H1 (cell line): Measurements from ENCODE around the gene TTLL5. TPM values are rescaled to one million over a fixed set of nuclear protein-coding genes. Genes with fewer than 3 reads are reported as not detected.

ENCODE experiments used
- CTCF ChIA-PET: fragments of 300-600 bp; sonication (Branson Sonifier 250); formaldehyde crosslinking; loops from one replicate; lab custom pipeline; 2021; ENCODE audit not compliant: partially characterized antibody; lab: Charles Lee
- POLR2A ChIA-PET: fragments of 300-600 bp; sonication (Branson Sonifier 250); formaldehyde crosslinking; loops from one replicate; lab custom pipeline; 2021; ENCODE audit warnings: inconsistent platforms; ENCODE audit not compliant: partially characterized antibody; lab: Charles Lee
- DNase-seq, 2 experiments: peaks; one replicate each; pipeline versions ENCODE4 v3.0.0 to v3.0.0-alpha.2; 2010 to 2022; ENCODE audit warnings: low spot score in 2 of 2, low read depth in 1 of 2, mixed read lengths in 1 of 2
- FAIRE-seq: peaks from 2 replicates; lab custom pipeline; 2011; peaks lifted over from hg19 to GRCh38; lab: Jason Lieb, UNC
- H2AFZ ChIP-seq: 2 replicates; pipeline ENCODE4 v1.8.1; 2012; ENCODE audit warnings: low read length, inconsistent platforms
- H2AK5ac ChIP-seq: 2 replicates; pipeline ENCODE4 v1.6.1; 2013; ENCODE audit warnings: low read depth, low read length
- H2BK120ac ChIP-seq: replicated peaks from 2 replicates; pipeline ENCODE3; 2013; ENCODE audit warnings: low read depth, low read length, inconsistent platforms
- H2BK12ac ChIP-seq: 2 replicates; pipeline ENCODE4 v1.6.1; 2013; ENCODE audit warnings: low read depth, low read length
- H2BK15ac ChIP-seq: 2 replicates; pipeline ENCODE4 v1.6.1; 2013; ENCODE audit warnings: low read length
- H2BK20ac ChIP-seq: 2 replicates; pipeline ENCODE4 v1.6.1; 2013; ENCODE audit warnings: low read length
- H2BK5ac ChIP-seq: 2 replicates; pipeline ENCODE4 v1.6.1; 2013; ENCODE audit warnings: low read depth, low read length
- H3K14ac ChIP-seq: 2 replicates; pipeline ENCODE4 v1.6.1; 2013; ENCODE audit warnings: inconsistent platforms; ENCODE audit not compliant: insufficient read length
- H3K18ac ChIP-seq: 2 replicates; pipeline ENCODE4 v1.6.1; 2013; ENCODE audit warnings: low read length; ENCODE audit errors: extremely low read depth
- H3K23ac ChIP-seq: 2 replicates; pipeline ENCODE4 v1.6.1; 2013; ENCODE audit warnings: inconsistent platforms; ENCODE audit not compliant: insufficient read length
- H3K23me2 ChIP-seq: 2 replicates; pipeline ENCODE4 v1.6.1; 2013; ENCODE audit warnings: low read depth, low read length
- H3K27ac ChIP-seq: 2 replicates; pipeline ENCODE4 v1.6.1; 2011; ENCODE audit warnings: low read depth, low read length, inconsistent platforms
- H3K27me3 ChIP-seq, 4 experiments: replicated peaks in 1 of 4; 1 replicate in 1 of 4; 2 replicates in 3 of 4; pipeline versions ENCODE4 v1.6.1 to v1.8.1; 2011 to 2013; ENCODE audit warnings: low read length in 3 of 4, mild to moderate bottlenecking in 3 of 4, inconsistent platforms in 2 of 4, mixed read lengths in 2 of 4, moderate library complexity in 1 of 4; ENCODE audit not compliant: control insufficient read depth in 3 of 4, insufficient read depth in 3 of 4; ENCODE audit errors: extremely low read depth in 1 of 4
- H3K36me3 ChIP-seq, 4 experiments: 2 replicates each; pipeline versions ENCODE4 v1.6.1 to v1.8.1; 2011 to 2013; ENCODE audit warnings: mild to moderate bottlenecking in 4 of 4, low read length in 3 of 4, moderate library complexity in 2 of 4, control low read depth in 1 of 4, inconsistent platforms in 1 of 4; ENCODE audit not compliant: insufficient read depth in 4 of 4, control insufficient read depth in 2 of 4
- H3K4ac ChIP-seq: replicated peaks from 2 replicates; pipeline ENCODE3; 2013; ENCODE audit warnings: low read length, low read depth, mixed read lengths, inconsistent platforms; ENCODE audit not compliant: insufficient read length
- H3K4me1 ChIP-seq, 4 experiments: replicated peaks in 1 of 4; 1 replicate in 1 of 4; 2 replicates in 3 of 4; pipeline versions ENCODE4 v1.6.1 to v1.8.1; 2011 to 2013; ENCODE audit warnings: low read length in 3 of 4, inconsistent platforms in 2 of 4, mixed read lengths in 1 of 4; ENCODE audit not compliant: insufficient read depth in 4 of 4, control insufficient read depth in 3 of 4
- H3K4me2 ChIP-seq, 2 experiments: 2 replicates each; pipeline versions ENCODE4 v1.6.1 to v1.8.1; 2011 to 2013; ENCODE audit warnings: low read depth in 2 of 2, low read length in 2 of 2, control low read depth in 1 of 2, inconsistent platforms in 1 of 2, mild to moderate bottlenecking in 1 of 2; ENCODE audit not compliant: insufficient read depth in 1 of 2
- H3K4me3 ChIP-seq, 4 experiments: fragments of 200-600, 300-600 bp in 1 of 4; sonication (generic), shearing (Covaris generic), sonication (Bioruptor Twin) in 1 of 4; 2 replicates each; pipeline versions ENCODE4 v1.5.1 to v1.8.1; 2011 to 2016; ENCODE audit warnings: low read length in 4 of 4, low read depth in 3 of 4, control low read depth in 2 of 4, inconsistent platforms in 2 of 4, mild to moderate bottlenecking in 2 of 4, mixed read lengths in 1 of 4, moderate library complexity in 1 of 4; ENCODE audit not compliant: insufficient read depth in 2 of 4; ENCODE audit errors: extremely low read depth in 1 of 4
- H3K56ac ChIP-seq: replicated peaks from 2 replicates; pipeline ENCODE3; 2013; ENCODE audit warnings: low read depth, mild to moderate bottlenecking, mixed read lengths, low read length, inconsistent platforms; ENCODE audit not compliant: insufficient read length
- H3K79me1 ChIP-seq: 2 replicates; pipeline ENCODE4 v1.6.1; 2013; ENCODE audit warnings: low read depth, low read length, control low read depth
- H3K79me2 ChIP-seq, 2 experiments: 2 replicates each; pipeline versions ENCODE4 v1.6.1 to v1.8.1; 2012 to 2013; ENCODE audit warnings: low read length in 2 of 2, mild to moderate bottlenecking in 2 of 2, inconsistent platforms in 1 of 2; ENCODE audit not compliant: insufficient read depth in 2 of 2, control insufficient read depth in 1 of 2
- H3K9ac ChIP-seq, 4 experiments: replicated peaks in 1 of 4; 1 replicate in 1 of 4; 2 replicates in 3 of 4; pipeline versions ENCODE4 v1.6.1 to v1.8.1; 2011 to 2013; ENCODE audit warnings: low read depth in 3 of 4, low read length in 3 of 4, control low read depth in 2 of 4, mild to moderate bottlenecking in 2 of 4, moderate library complexity in 2 of 4, inconsistent platforms in 1 of 4; ENCODE audit errors: extremely low read depth in 1 of 4
- H3K9me3 ChIP-seq, 2 experiments: 2 replicates each; pipeline versions ENCODE4 v1.6.1 to v1.8.1; 2012 to 2013; ENCODE audit warnings: mild to moderate bottlenecking in 2 of 2, moderate library complexity in 2 of 2, control low read depth in 1 of 2, inconsistent platforms in 1 of 2, low read depth in 1 of 2, low read length in 1 of 2, mixed read lengths in 1 of 2; ENCODE audit not compliant: insufficient read depth in 2 of 2
- H4K20me1 ChIP-seq, 2 experiments: replicated peaks in 1 of 2; 2 replicates each; pipeline versions ENCODE3 to v1.8.1; 2011 to 2013; ENCODE audit warnings: inconsistent platforms in 2 of 2, low read length in 2 of 2, mild to moderate bottlenecking in 1 of 2; ENCODE audit not compliant: insufficient read depth in 2 of 2, control insufficient read depth in 1 of 2
- H4K5ac ChIP-seq: 2 replicates; pipeline ENCODE4 v1.6.1; 2013; ENCODE audit warnings: low read length, low read depth, mixed read lengths, inconsistent platforms; ENCODE audit not compliant: insufficient read length
- H4K8ac ChIP-seq: 2 replicates; pipeline ENCODE4 v1.8.0; 2013; ENCODE audit warnings: mild to moderate bottlenecking, moderate library complexity, low read length, inconsistent platforms; ENCODE audit not compliant: insufficient read depth; ENCODE audit errors: extremely low read depth
- H4K91ac ChIP-seq: replicated peaks from 2 replicates; pipeline ENCODE3; 2013; ENCODE audit warnings: low read length, mixed read lengths, inconsistent platforms; ENCODE audit not compliant: insufficient read length
- BACH1 ChIP-seq: IDR thresholded peaks from 2 replicates; pipeline ENCODE4 v1.6.1; 2012; ENCODE audit warnings: low read length, improper control_type of control experiment
- FOSL1 ChIP-seq: IDR thresholded peaks from 2 replicates; pipeline ENCODE4 v1.6.1; 2011; ENCODE audit warnings: mild to moderate bottlenecking, low read depth, low read length, moderate library complexity; ENCODE audit not compliant: insufficient read depth
- MAFK ChIP-seq: IDR thresholded peaks from 2 replicates; pipeline ENCODE4 v1.6.1; 2012; ENCODE audit warnings: low read depth, mild to moderate bottlenecking, improper control_type of control experiment, low read length
- SIN3A ChIP-seq, 2 experiments: IDR thresholded peaks in 1 of 2; conservative IDR thresholded peaks in 1 of 2; 2 replicates each; pipeline ENCODE4 v1.6.1; 2011 to 2012; ENCODE audit warnings: low read length in 2 of 2, improper control_type of control experiment in 1 of 2, low read depth in 1 of 2, mild to moderate bottlenecking in 1 of 2
- TAF1 ChIP-seq: IDR thresholded peaks from 2 replicates; pipeline ENCODE4 v1.6.1; 2011; ENCODE audit warnings: mild to moderate bottlenecking, low read depth, low read length
- WGBS, 2 experiments: shearing (Covaris generic) in 1 of 2; methylation state at CpG; one replicate each; pipeline versions ENCODE4 v1.1.6 to v1.1.7; 2013 to 2015; ENCODE audit warnings: low lambda C conversion rate in 2 of 2, mixed read lengths in 2 of 2, inconsistent platforms in 1 of 2, low coverage in 1 of 2, missing lambda C conversion rate in 1 of 2; ENCODE audit not compliant: insufficient replicate concordance in 2 of 2, insufficient coverage in 1 of 2, insufficient read length in 1 of 2; ENCODE audit errors: extremely low coverage in 1 of 2, missing lambda C conversion rate in 1 of 2; 5-methylcytosine and 5-hydroxymethylcytosine counted together
- polyA plus RNA-seq, 7 experiments: library from polyadenylated mRNA; depleted of rRNA in 3 of 7; stranded (reverse) in 5 of 7; unstranded in 2 of 7; fragments of >200 nt in 5 of 7; fragments of 200-250 nt in 2 of 7; gene quantifications; 1 replicate in 5 of 7; 2 replicates in 1 of 7; 4 replicates in 1 of 7; pipeline versions ENCODE4 v1.2.1 to v1.2.3, GENCODE V29; 2011 to 2013; ENCODE audit warnings: missing spikeins in 2 of 7, mixed read lengths in 2 of 7
- total RNA-seq: library from RNA; stranded (reverse); fragmentation: NEBNext Ultra II Directional; extraction: Animal tissue kit (Norgen Biotek cat#: 25700); gene quantifications from 2 replicates; pipeline ENCODE4 v1.2.1, GENCODE V29; 2021

The TTLL5 gene
- total and polyA plus RNA-seq, 2 of the 8 experiments (the other 6 are each of a cell fraction or from before 2014, with no cell fraction given) = 16.1 to 45.9 TPM

- H2BK15ac ChIP-seq = no peak overlapping the region
- peak overlapping the region in 1 of 4 experiments; percentile 13; a peak in 1 of 8 replicates for H3K4me3 ChIP-seq
- no peaks in the 10 kb centered on the region for H3K79me1 ChIP-seq
- no peak overlapping the region; the same call in 1 of the 2 replicates for H2AFZ ChIP-seq
- TF ChIP-seq TAF1 (0 out of 2 replicates have a peak, but pooled peaks have one; percentile 30), MAFK (0 out of 2 replicates have a peak, but pooled peaks have one; percentile 11), BACH1 (0 out of 2 replicates have a peak, but pooled peaks have one; percentile 11), FOSL1 (no peak), SIN3A (conservative IDR thresholded peaks at IDR 0.05 in 1 of 2, IDR thresholded peaks at IDR 0.05 in 1 of 2; ENCODE audit: low read depth in 1 of 2, low read length in 2 of 2) (0 out of 4 replicates have a peak, but pooled peaks of 1 of the 2 experiments have one; percentile 27)
- TF ChIP-seq, all 59 proteins: peak for 4
- no peaks in the 10 kb centered on the region for H4K20me1 ChIP-seq
- no peak overlapping the region for H3K56ac ChIP-seq
- H2BK20ac ChIP-seq = no peak overlapping the region
- POLR2A ChIA-PET = interaction anchor here (0.6 kb wide), 1 partner anchor 830 kb away, joined by 4 read pairs; no protein-coding TSS in a partner anchor
- H3K18ac ChIP-seq = no peak overlapping the region
- no peak overlapping the region for H2AK5ac ChIP-seq
- no peaks in the 10 kb centered on the region for H3K23me2 ChIP-seq
- H3K4me1 ChIP-seq = peaks cover 0 to 14% (median 5%) of the 10 kb centered on the region in 4 experiments; a peak in 6 of 7 replicates
- H3K23ac ChIP-seq = no peak overlapping the region
- no peak overlapping the region for H2BK12ac ChIP-seq
- no peaks in the 10 kb centered on the region for H3K9me3 ChIP-seq
- peak overlapping the region; percentile 45; the same call in 1 of the 2 replicates for H3K27ac ChIP-seq
- H3K27me3 ChIP-seq = no peaks in the 10 kb centered on the region
- H4K5ac ChIP-seq = no peak overlapping the region
- H4K8ac ChIP-seq = no peak overlapping the region
- H4K91ac ChIP-seq = no peak overlapping the region
- DNase-seq (peak; percentile 10 to 51), FAIRE-seq (no peak)
- WGBS, 2 experiments = 56% methylated on average over 4 of the region's 4 CpGs; no CpG with 5 or more reads in 1 of the 2 experiments
- peak overlapping the region in 1 of 2 experiments; percentile 57; a peak in 2 of 4 replicates for H3K4me2 ChIP-seq
- H3K4ac ChIP-seq = no peak overlapping the region
- peaks cover 0 to 3% (median 1%) of the 10 kb centered on the region in 4 experiments; a peak in 1 of 8 replicates for H3K36me3 ChIP-seq
- H3K14ac ChIP-seq = no peak overlapping the region
- no peak overlapping the region for H2BK120ac ChIP-seq
- no peaks in the 10 kb centered on the region for H3K79me2 ChIP-seq
- no peak overlapping the region for H2BK5ac ChIP-seq
- H3K9ac ChIP-seq = peak overlapping the region in 1 of 4 experiments; percentile 40; a peak in 2 of 7 replicates
- CTCF ChIA-PET = interaction anchor here (0.6 to 5.9 kb wide), 32 partner anchors 9 to 458 kb away, joined by 3 to 105 read pairs (median 4); partner anchors contain the start of genes IFT43 and TGFB3
Measured at GRCh38 chr14:75711796-75712211, 50.8 kb downstream of the TTLL5 start.
